ENCODE measurements around the gene JAKMIP1. TPM values are rescaled to one million over a fixed set of nuclear protein-coding genes. Genes with fewer than 3 reads are reported as not detected.
"Not testable (repeated sequence)": the region's sequence is repeated elsewhere in the genome, so short reads cannot be mapped to it uniquely, and the experiment has no call there.

Gene JAKMIP1
- total RNA-seq, 4 donors from 2014 or later, result 1.2 to 6.6 TPM; not detected in 2

- no peaks in the 10 kb centered on the region for H3K4me1 ChIP-seq
- H3K4me3 ChIP-seq, result no peak overlapping the region
These were observed 204.3 kb downstream of the JAKMIP1 start for GRCh38 chr4:5995901-5996623.

GRCh38 chr4:5993876-5994811 lies 206.2 kb downstream of the JAKMIP1 start:
- Histone ChIP-seq H3K27me3 (no peaks in the 10 kb centered on the region), H3K4me3 (no peak overlapping the region), H3K27ac (no peak overlapping the region), H3K4me1 (no peaks in the 10 kb centered on the region), H3K9me3 (no peaks in the 10 kb centered on the region), H3K36me3 (no peaks in the 10 kb centered on the region)
- peak in 1 of 3 donors; percentile 18 for DNase-seq
- no peak for TF ChIP-seq POLR2A (IDR thresholded peaks at IDR 0.05)
- TF ChIP-seq CTCF (IDR thresholded peaks at IDR 0.05), result no peak

More at GRCh38 chr4:5995901-5996623, 204.3 kb downstream of the JAKMIP1 start:
- TF ChIP-seq CTCF (IDR thresholded peaks at IDR 0.05), result no peak
- no peak for TF ChIP-seq POLR2A (IDR thresholded peaks at IDR 0.05)
- Histone ChIP-seq H3K27ac (no peak overlapping the region), H3K36me3 (no peaks in the 10 kb centered on the region), H3K9me3 (no peaks in the 10 kb centered on the region), H3K27me3 (no peaks in the 10 kb centered on the region)
- DNase-seq, result peak in 1 of 3 donors; percentile 25

GRCh38 chr4:5993346-5993745 lies 207.0 kb downstream of the JAKMIP1 start:
- H3K9me3 ChIP-seq, DNase-seq, H3K27me3 ChIP-seq, H3K4me3 ChIP-seq, H3K36me3 ChIP-seq, H3K4me1 ChIP-seq, H3K27ac ChIP-seq: not testable (repeated sequence)

GRCh38 chr4:5992828-5993321 lies 207.5 kb downstream of the JAKMIP1 start:
- Histone ChIP-seq H3K36me3 (no peaks in the 10 kb centered on the region), H3K4me3 (no peak overlapping the region), H3K27ac (no peak overlapping the region), H3K4me1 (no peaks in the 10 kb centered on the region), H3K27me3 (no peaks in the 10 kb centered on the region), H3K9me3 (no peaks in the 10 kb centered on the region)
- TF ChIP-seq POLR2A (IDR thresholded peaks at IDR 0.05), result no peak
- no peak for TF ChIP-seq CTCF (IDR thresholded peaks at IDR 0.05)
- DNase-seq, result no peak

GRCh38 chr4:5992171-5992827 lies 208.1 kb downstream of the JAKMIP1 start:
- Histone ChIP-seq H3K27me3 (no peaks in the 10 kb centered on the region), H3K27ac (no peak overlapping the region), H3K4me3 (no peak overlapping the region), H3K9me3 (no peaks in the 10 kb centered on the region), H3K36me3 (no peaks in the 10 kb centered on the region), H3K4me1 (no peaks in the 10 kb centered on the region)
- no peak for DNase-seq
- TF ChIP-seq CTCF (IDR thresholded peaks at IDR 0.05) (no peak), POLR2A (IDR thresholded peaks at IDR 0.05) (no peak)
